Epithelial cell of proximal tubule (primary cell): ENCODE results near the gene TTC28. TPM values are rescaled to one million over a fixed set of nuclear protein-coding genes. Genes with fewer than 3 reads are reported as not detected.

Experiments
- DNase-seq: peaks from one replicate; pipeline ENCODE4 v3.0.0-alpha.2; 2011; ENCODE audit warnings: low read depth
- H3K4me3 ChIP-seq: 2 replicates; pipeline ENCODE4 v1.5.1; 2011; ENCODE audit warnings: low read depth, mild to moderate bottlenecking, low read length
- CTCF ChIP-seq: conservative IDR thresholded peaks from 2 replicates; pipeline ENCODE4 v1.5.1; 2012; ENCODE audit warnings: low read depth, mild to moderate bottlenecking, low read length
- total RNA-seq: library from RNA; depleted of rRNA; stranded (reverse); fragments of >200 nt; gene quantifications from 2 replicates; pipeline ENCODE4 v1.2.3, GENCODE V29; 2015

The TTC28 gene
- total RNA-seq, 1 donor from 2014 or later = 3.7 TPM

GRCh38 chr22:28241656-28242290 is 437.9 kb downstream of the TTC28 start:
- H3K4me3 ChIP-seq = no peak overlapping the region
- DNase-seq = no peak
- no peak for TF ChIP-seq CTCF

- no peak for TF ChIP-seq CTCF
- no peak overlapping the region for H3K4me3 ChIP-seq
- no peak for DNase-seq
These were observed 439.7 kb downstream of the TTC28 start for GRCh38 chr22:28239941-28240340.

- no peak overlapping the region for H3K4me3 ChIP-seq
- DNase-seq = no peak
- TF ChIP-seq CTCF = no peak
These were observed 441.9 kb downstream of the TTC28 start for GRCh38 chr22:28237783-28238182.

GRCh38 chr22:28237112-28237511 is 442.5 kb downstream of the TTC28 start:
- no peak for DNase-seq
- no peak overlapping the region for H3K4me3 ChIP-seq
- no peak for TF ChIP-seq CTCF

- TF ChIP-seq CTCF = no peak
- DNase-seq = no peak
These were observed 447.4 kb downstream of the TTC28 start for GRCh38 chr22:28232204-28232603.

GRCh38 chr22:28231441-28231840 is 448.2 kb downstream of the TTC28 start:
- no peak overlapping the region for H3K4me3 ChIP-seq
- peak; percentile 80 for DNase-seq
- no peak for TF ChIP-seq CTCF

More at GRCh38 chr22:28232204-28232603, 447.4 kb downstream of the TTC28 start:
- no peak overlapping the region for H3K4me3 ChIP-seq

- no peak for DNase-seq
These were observed 449.0 kb downstream of the TTC28 start for GRCh38 chr22:28230671-28231070.

More at GRCh38 chr22:28230671-28231070, 449.0 kb downstream of the TTC28 start:
- no peak for TF ChIP-seq CTCF
- H3K4me3 ChIP-seq = no peak overlapping the region
